Stimulated activated CD8-positive, alpha-beta memory T cell treated with anti-CD3 and anti-CD28 coated beads, Interleukin-15, amount 100 ng/mL, for 24 hours (primary cell): Measurements from ENCODE around the gene CCAR1.
A peak's percentile ranks its signal among the peaks of the same experiment; 100 is the strongest.
"Not testable (repeated sequence)": the region's sequence is repeated elsewhere in the genome, so short reads cannot be mapped to it uniquely, and the experiment has no call there.

Experiments
- DNase-seq: peaks from one replicate; pipeline ENCODE4 v3.0.0-alpha.2; 2020; ENCODE audit warnings: low read depth

Gene CCAR1

DNA sequence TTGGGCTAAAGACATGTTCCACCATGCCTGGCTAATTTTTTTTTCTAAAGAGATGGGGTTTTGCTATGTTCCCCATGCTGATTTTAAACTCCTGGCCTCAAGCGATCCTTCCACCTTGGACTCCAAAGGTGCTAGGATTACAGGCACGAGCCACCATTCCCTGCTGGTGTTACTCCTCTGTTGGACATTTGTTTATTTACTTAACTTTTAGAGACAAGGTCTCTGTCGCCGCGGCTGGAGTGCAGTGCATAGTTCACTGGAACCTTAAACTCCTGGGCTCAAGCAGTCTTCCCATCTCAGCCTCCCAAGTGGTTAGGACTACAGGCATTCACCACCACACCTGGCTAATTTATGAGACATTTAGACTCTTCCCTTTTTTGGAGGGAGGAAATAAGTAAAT is 38.9 kb downstream of the CCAR1 start:
- DNase-seq: no peak

DNA sequence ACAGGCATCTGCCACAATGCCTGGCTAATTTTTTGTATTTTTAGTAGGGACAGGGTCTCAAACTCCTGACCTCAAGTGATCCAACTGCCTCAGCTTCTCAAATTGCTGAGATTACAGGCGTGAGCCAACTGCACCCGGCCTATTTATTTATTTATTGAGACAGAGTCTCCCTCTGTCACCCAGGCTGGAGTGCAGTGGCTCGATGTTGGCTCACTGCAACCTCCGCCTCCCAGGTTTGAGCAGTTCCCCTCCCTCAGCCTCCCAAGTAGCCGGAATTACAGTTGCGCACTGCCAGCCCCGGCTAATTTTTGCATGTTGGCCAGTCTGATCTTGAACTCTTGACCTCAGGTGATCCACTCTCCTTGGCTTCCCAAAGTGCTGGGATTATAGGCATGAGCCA is 46.4 kb downstream of the CCAR1 start:
- not testable (repeated sequence) for DNase-seq

DNA sequence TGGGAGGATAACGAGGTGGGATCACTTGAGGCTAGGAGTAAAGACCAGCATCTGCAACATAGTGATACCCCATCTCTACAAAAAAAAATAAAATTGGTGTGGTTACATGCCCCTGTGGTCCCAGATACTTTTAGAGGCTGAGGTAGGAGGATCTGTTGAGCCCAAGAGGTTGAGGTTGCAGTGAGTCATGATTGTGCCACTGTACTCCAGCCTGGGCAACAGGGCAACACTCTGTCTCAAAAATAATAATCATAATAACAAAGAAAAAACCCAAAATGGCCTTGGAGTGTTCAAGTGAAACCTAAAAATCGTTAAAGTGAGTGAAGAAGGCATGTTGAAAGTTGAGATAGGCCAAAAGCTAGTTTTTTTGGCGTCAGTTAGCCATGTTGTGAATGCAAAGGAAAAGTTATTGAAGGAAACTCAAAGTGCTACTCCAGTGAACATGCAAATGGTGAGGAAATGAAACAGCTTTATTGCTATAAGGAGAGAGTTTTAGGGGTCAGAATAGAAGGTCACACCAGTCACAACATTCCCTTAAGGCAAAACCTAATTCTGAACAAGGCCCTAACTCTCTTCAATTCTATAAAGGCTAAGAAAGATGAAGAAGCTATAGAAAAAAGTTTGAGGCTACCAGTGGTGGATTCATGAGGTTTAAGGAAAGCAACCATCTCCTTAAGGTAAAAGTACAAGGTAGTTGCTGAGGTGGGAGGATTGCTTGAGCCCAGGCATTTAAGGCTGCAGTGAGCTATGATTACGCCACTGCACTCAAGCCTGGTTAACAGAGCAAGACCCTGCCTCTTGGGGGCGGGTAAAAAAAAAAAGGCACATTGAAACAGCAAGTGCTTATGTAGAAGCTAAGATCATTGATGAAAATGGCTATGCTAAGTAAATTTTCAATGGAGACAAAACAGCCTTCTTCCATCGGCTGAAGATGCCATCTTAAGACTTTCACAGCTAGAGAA is 60.9 kb downstream of the CCAR1 start:
- DNase-seq: no peak

- DNase-seq: no peak
These were observed 63.4 kb downstream of the CCAR1 start for GRCh38 chr10:68784476-68784875.

DNA sequence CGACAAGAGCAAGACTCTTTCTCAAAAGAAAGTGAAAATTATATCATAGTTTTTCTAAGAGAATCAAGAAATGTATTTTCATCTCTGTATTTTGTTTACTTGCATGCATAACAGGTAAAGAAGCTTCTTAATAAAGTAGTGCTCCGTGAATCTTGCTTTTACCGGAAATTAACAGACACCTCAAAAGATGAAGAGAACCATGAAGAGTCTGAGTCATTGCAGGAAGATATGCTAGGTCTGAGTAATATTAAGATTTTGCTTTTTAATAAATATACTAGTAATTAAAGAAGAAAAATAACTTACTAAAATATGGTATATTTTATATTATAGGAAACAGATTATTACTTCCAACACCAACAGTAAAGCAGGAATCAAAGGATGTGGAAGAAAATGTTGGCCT is 66.8 kb downstream of the CCAR1 start:
- DNase-seq: no peak

GRCh38 chr10:68790476-68790875 is 69.4 kb downstream of the CCAR1 start:
- no peak for DNase-seq

DNA sequence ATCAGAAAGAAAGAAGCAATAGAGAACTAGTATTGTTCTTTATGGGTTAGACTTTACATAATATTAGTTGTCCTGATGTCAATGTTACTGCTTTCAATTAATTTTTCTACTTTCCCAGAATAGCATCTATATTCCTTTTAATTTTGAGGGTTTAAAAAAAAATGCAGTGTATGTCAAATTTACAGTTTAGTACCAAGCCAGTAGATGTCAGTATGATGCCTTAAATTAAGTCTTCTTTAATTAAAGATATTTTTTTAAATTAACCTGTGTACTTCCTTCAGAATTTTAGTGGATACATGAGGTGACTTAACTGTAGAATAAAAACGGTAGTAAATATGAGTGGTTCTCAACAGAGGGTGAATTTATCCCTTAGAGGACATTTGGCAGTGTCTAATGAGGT is 71.1 kb downstream of the CCAR1 start:
- DNase-seq: no peak

DNA sequence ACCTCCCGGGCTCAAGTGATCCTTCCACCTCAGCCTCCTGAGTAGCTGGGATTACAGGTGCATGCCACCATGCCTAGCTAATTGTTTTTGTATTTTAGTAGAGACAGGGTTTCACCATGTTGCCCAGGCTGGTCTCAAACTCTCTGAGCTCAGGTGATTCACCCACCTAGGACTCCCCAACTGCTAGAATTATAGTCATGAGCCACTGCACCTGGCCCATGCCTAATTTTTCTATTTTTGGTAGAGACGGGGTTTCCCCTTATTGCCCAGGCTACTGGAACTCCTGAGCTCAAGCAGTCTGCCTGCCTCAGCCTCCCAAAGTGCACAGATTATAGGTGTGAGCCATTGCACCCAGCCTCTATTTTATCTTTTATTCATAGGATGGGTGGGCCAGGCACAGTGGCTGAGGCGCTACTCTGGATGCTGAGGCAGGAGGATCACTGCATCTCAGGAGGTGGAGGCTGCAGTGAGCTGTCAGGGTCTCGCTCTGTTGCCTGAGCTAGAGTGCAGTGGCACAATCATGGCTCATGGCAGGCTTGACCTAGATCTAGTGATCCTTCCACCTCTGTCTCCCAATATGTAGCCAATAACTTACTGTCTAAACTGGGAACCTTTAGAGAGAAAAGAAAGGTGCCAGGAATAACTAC is 75.0 kb downstream of the CCAR1 start:
- DNase-seq: no peak

- no peak for DNase-seq
These were observed 75.6 kb downstream of the CCAR1 start for GRCh38 chr10:68796605-68797004.

DNA sequence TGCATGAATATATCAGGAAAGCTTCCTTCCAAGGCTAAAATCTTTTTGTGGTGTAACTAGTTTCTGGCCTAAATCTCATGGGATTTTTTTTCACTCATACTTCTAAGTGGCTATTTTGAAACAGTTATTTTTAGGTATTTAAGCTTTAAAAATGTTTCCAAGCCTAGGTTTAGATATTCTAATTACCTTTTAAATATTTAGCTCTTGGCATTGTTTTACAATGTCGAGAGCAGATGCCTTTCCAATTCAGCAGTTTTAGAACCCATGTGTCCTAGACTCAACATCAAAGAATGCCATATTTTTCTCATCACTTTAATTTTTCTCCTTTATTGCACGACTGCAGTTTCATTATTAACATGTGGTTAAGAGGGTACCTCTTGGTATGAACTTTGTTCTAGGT is 79.2 kb downstream of the CCAR1 start:
- no peak for DNase-seq

DNA sequence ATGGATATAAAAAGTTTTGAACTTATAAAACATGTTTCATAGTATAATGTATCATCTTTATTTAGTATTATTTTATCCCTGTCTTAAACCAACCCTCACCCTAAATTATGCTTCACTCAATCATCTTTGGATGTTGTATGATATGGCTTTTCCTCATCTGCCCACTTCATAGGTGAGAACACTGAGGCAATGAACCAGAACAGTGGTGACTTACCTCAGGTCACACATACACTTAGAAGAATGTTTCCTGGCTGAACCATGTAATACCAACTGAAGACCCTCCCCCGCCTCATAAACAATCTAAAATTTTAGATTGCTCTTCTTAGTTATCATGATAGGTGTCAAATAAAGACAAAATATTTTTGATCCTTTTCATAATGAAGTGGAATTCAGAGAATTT is 83.7 kb downstream of the CCAR1 start:
- no peak for DNase-seq

DNA sequence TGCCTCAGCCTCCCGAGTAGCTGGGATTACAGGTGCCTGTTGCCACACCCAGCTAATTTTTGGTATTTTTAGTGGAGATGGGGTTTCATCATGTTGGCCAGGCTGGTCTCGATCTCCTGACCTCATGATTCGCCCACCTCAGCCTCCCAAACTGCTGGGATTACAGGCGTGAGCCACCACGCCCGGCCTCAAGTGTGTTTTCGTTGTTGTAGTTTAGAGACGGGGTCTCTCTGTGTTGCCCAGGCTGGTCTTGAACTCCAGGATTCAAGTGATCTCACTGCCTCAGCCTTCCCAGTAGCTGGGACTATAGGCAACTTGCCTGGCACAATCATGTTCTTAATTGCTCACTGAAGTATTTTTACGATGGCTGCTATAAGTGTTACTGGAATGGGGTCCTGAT is 89.8 kb downstream of the CCAR1 start:
- DNase-seq: not testable (repeated sequence)

DNA sequence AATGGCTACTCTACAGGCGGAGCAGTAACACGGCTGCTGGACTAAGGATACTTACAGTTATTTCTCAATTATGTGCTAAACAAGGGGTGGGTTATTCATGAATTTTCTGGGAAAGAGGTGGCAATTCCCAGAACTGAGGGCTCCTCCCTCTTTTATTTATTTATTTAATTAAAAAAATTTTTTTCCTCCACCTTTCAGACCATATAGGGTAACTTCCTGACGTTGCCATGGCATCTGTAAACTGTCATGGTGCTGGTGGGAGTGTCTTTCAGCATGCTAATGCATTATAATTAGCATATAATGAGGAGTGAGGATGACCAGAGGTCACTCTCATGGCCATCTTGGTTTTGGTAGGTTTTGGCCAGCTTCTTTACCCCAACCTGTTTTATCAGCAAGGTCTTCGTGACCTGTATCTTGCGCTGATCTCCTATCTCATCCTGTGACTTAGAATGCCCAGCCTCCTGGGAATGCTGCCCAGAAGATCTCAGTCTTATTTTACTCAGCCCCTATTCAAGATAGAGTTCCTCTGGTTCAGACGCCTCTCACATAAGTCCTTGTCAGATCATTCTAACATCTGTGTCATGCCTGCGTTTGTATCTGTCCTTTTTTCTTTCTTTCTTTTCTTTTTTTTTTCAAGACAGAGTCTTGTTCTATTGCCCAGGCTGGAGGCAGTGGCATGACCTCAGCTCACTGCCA is 90.4 kb downstream of the CCAR1 start:
- no peak for DNase-seq

DNA sequence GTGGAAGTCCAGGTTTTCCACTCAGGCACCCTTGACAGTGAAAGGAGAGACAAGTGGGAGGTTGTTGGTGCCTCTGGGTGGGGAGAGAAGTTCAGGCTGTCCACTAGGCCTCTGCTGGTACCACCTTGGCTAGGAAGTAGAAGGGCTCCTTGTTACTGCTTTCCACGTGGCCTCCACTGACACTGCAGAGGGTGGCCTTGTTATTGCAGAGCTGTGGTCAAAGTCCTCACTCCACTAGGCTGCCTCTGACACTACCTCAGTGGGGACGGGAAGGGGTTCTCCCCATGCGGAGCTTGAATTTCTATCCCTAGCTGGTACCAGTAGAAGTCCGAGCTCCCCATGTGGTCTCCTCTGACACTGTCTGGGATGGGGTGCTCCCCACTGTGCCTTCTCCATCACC is 91.4 kb downstream of the CCAR1 start:
- DNase-seq: no peak

- DNase-seq: no peak
These were observed 92.5 kb downstream of the CCAR1 start for GRCh38 chr10:68813559-68813958.

DNA sequence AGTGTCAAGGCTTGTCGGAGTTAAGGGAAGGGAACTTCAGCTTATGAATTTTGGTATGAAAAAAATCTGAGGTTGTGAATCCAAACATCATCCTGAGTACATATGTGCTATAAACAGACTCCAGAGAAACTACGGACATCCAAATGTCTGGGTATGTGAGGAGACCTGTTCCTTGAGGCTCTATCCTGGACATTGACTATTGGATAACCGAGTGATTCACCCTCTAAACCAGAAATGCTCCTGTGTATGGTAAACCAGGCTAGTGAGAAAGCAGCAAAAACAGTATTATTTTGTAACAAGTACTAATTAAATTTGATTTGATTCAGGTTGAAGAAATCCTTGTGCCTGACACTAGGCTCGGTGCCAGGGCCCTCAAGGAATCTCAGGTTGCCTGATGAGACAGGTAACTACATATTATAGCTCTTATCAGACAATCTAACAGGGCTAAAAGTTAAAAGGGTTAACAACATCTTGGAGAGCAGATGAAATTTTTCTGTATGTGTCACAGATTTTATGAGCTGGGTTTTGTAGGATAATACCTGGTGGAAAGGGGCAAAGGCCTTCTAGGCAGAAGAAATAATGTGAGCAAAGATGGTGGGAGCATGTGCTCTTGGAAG is 95.9 kb downstream of the CCAR1 start:
- no peak for DNase-seq

GRCh38 chr10:68820359-68820758 is 99.3 kb downstream of the CCAR1 start:
- not testable (repeated sequence) for DNase-seq

- DNase-seq: not testable (repeated sequence)
These were observed 101.6 kb downstream of the CCAR1 start for GRCh38 chr10:68822626-68823025.

DNA sequence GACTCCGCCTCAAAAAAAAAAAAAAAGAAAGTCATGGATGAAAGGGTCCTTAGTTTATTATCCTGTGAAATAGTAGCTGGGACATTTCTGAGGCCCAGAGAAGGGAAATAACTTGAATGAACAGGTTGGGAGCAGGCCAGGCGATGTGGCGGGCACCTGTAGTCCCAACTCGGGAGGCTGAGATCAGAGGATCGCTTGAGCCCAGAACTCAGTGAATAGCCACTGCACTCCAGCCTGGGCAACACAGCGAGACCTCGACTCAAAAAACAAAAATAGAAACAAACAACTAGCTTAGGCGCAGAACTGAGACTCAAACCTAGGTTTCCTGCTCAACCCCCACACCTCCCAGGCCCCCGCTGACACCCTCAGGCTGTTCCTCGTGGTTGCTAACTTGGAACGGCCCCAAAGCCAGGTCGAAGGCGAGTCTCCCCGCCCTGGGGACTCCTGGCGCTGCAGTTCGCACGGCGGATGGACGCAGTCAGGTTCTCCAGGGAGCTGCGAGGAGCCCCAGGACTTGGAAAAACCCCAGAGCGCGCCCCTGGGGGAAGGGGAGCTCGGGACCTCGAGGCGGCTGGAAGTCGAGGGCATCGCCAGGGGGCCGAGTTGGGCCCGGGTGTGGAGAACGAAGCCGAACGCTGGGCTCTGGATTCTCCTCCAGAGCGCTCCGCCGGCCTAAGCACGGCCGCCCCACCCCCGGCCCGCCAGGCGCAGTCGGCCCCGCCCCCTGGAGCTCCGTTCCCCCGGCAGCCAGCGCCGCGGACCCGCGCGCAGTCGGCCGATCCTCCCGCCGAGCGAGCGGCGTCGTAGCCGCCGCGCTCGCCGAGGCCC is 105.9 kb downstream of the CCAR1 start, which contains the start of gene STOX1:
STOX1 (plus strand) TSS at position 768 of the 828 bp plus-strand sequence. CDS start 93 bp downstream, outside the sequence.
- peak; percentile 35 for DNase-seq

DNA sequence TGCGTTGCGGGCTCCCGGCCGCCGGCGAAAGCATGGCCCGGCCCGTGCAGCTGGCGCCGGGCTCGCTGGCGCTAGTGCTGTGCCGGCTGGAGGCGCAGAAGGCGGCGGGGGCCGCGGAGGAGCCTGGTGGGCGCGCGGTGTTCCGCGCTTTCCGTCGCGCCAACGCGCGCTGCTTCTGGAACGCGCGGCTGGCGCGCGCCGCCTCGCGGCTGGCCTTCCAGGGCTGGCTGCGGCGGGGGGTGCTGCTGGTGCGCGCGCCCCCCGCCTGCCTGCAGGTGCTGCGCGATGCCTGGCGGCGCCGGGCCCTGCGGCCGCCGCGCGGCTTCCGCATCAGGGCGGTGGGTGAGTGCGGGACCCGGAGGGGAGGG is 106.5 kb downstream of the CCAR1 start:
- DNase-seq: not testable (repeated sequence)

DNA sequence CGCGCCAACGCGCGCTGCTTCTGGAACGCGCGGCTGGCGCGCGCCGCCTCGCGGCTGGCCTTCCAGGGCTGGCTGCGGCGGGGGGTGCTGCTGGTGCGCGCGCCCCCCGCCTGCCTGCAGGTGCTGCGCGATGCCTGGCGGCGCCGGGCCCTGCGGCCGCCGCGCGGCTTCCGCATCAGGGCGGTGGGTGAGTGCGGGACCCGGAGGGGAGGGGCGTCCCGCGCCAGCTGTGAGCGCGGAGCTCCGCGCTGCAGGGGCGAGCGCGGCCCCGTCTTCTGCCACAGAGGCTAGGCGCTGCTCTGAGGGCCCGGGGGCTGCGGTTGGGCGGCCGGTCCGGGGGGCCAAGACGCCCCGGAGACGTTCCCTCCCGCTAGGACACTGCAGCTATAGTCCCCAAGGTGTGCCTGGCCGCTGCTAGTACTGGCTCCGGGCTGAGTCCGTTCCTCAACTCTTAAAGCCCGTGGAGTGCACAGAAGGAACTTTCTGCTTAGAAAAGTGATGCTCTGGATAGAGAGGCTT is 107.1 kb downstream of the CCAR1 start:
- not testable (repeated sequence) for DNase-seq
